SU-DHL-6 (cell line): ENCODE measurements around the gene FUT6.

Source experiments
- CTCF ChIP-seq: fragments of 200-600 bp; sonication (generic); IDR thresholded peaks from one replicate; pipeline ENCODE4 v1.5.1; 2017; ENCODE audit warnings: antibody characterized with exemption, mild to moderate bottlenecking, low read length, moderate library complexity; ENCODE audit not compliant: insufficient read depth, poor library complexity, severe bottlenecking
- EZH2phosphoT487 ChIP-seq: fragments of 200-600 bp; sonication (generic), shearing (Covaris generic); conservative IDR thresholded peaks from 2 replicates; pipeline ENCODE4 v1.6.1; 2018; ENCODE audit warnings: mild to moderate bottlenecking, antibody characterized with exemption, low read length, moderate library complexity, mixed read lengths

GRCh38 chr19:5809469-5809868 is 30.0 kb downstream of the FUT6 start:
- TF ChIP-seq CTCF (no peak), EZH2phosphoT487 (no peak)
